ENCODE results near the gene VEZF1.

Gene VEZF1

DNA sequence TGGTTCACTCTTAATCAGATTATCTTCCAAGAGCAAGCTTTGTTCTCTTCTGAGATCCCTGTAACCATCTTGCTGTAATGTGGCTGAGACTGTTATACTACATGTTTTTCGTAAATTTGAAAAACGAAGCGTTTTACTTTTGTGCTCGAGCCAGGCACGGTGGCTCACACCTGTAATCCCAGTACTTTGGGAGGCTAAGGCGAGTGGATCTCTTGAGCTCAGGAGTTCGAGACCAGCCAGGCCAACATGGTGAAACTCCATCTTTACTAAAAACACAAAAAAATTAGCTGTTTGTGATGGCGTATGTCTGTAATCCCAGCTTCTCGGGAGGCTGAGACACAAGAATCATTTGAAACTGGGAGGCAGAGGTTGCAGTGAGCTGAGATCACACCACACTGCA, 40.7 kb downstream of the VEZF1 start:
- no peak for DNase-seq

GRCh38 chr17:57946798-57947358, 41.2 kb downstream of the VEZF1 start:
- no peak for DNase-seq

DNA sequence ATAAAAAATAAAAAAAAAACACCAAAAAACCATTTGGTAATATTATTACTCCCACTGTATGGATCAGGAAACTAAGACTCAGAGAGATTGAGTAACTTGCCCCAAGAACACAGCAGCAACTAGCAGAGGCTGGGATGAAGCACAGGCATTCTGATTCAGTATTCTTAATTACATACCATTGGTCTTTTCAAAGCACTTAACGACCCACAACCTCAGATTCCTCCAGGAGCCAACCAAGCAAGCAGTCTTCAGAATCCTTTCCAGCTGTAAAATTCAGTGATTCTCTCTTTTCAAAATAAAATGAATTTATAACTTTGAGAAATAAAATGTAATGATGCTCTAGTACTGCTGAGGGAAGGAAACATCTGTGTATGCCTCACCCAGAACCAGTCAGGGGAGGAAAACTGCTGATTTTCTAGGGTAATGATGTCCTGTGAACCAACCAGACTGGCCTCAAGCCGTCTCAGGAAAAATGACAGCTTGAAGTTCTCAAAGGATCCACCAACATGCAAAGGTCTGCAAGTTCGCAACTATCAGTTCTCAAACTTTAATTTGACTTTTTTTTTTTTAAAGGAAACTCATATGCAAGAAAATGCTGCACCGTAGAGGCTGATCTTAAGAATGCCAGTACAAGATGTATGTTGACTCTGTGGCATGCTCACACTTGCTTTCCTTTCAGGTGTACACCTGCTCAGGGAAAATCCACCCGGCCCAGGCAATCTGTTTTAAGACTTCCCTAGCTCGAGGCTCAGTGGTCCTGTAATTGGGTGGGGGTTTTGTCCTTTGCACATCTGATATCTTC, 41.9 kb downstream of the VEZF1 start:
- DNase-seq: no peak

DNA sequence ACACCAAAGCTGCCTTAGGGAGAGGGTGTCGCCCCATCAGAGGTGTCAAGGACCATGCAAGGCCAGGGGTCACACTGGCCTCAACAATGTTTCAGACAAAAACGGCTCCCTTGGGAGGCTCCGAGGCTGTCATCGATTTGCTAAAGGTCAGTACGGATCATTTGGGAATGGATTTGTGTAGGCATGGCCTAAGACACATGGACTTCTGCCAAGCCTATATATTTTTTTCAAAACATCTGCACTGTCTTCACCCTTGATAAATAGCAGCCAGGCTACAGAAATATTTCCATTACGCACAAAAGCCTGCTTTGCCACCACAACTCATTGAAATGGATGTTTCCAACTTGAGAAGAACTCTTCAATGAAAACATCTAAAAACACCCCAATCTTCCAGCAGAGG, 43.1 kb downstream of the VEZF1 start:
- DNase-seq: no peak

DNA sequence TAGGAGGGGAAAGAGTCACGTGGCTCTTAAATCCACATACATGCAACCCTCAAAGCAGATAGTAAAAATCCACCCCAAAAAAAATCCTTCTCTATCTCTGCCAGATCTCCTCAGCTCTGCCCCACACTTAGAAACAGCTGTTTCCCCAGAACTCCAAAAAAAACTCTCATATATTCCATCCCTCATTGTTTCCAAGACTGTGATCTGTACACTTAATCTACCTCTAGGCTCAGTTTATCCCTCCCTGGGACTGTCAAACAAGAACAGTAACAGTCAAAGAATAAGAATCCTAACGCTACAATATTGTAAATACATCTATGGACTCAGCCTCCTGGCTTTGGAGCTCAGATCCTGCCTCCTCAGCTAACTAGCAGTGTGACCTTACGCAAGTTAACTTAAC, 44.4 kb downstream of the VEZF1 start:
- DNase-seq: no peak

DNA sequence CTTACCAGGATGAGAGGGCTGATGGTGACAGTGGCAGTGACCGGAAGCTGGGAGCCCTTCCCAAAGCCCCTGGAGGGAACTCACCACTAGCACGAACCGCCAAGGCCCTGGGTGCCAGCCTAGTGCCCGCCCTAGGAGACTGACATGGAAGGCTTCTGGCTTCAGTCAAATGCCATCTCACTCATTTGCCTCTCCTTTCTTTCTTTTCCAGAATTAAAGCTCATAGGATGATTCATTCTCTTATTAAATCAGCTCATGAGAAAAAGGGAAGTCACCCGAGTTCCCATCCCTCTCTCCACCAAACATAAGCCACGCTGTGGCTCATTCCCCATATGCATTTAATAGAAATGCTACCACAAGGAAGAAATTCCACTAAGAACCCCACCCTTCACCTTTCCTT, 44.9 kb downstream of the VEZF1 start:
- DNase-seq: no peak

DNA sequence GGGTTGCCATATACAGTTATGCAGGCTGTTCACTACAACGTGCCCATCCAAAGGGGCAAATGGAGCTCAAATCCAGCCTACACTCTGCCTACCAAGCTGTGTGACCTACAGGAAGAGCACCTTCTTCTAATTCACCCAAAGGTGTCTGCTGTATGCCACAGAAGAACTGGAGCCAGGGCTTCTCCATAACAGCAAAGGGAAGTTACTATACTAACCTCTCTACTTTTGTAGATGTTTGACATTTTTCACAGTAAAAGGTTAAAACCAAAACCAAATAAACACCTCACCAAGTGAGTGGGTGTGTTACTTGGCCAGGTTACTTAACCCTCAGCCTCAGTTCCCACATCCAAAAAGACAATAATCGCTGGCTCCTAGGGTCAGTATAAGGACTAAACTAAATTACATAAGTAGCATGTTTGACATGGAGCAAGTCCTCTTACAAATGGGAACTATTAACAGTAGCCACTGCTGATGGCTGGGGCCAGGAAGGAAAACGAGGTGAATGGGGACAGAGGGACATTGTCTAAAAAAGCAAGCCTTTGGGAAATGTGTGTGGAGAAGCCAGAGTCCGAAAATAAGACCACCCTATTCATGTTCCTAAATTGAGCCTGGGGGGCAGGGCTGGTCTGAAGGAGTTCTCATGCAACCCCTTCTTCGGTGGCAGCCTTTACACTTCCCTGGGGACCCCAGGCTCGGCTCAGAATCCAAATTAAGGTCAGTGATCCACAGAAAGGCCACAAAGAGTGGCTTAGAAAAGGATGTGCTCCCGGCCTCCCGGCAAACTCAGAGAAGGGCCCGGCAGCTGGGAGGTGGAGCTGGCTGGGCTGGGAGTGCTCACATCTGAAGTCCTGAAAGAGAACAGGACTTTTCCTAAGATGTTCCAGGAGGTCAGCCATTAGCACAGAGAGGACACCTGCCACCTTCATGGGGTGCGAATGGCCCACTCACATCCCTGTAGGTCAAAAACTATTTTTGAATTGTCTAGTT, 46.4 kb downstream of the VEZF1 start:
- DNase-seq: no peak

GRCh38 chr17:57940653-57941329, 47.3 kb downstream of the VEZF1 start:
- no peak for DNase-seq

DNA sequence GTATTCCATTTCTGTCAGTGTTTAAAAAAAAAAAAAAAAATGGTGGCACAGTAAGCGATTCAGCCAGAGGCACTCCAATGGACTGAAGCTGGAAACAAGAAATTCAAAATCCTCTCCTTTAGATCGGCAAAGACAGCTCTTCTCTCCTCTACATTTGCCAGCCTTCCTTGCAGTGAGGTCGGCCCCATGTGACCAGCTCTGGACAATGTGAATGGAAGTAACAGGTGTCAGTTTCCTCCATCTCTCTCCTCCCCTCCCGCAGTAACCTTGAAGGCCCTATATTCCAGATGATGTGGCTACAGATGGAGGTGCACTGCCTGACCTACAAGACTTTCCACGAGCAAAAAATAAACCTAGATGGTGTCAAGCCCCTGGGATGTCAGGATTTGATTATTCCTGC, 47.8 kb downstream of the VEZF1 start:
- no peak for DNase-seq

DNA sequence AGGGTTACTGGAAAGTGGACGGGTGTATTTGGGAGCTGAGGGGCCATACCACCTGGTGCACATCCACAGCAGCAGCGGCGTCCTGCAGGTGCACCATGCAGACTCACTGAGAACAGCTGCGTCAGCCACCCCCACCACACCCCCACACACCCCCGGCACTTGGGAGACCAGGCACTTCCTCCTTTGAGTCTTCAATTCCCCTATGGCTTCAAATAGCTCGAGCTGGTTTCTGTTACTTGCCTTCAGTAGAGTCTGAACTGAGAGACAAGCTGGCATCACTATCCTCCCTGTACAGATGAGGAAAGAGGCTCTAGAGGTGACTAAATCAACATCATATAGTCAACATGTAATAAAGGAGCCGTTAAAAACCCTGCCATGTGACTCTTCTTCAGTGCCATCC, 48.3 kb downstream of the VEZF1 start:
- DNase-seq: no peak

DNA sequence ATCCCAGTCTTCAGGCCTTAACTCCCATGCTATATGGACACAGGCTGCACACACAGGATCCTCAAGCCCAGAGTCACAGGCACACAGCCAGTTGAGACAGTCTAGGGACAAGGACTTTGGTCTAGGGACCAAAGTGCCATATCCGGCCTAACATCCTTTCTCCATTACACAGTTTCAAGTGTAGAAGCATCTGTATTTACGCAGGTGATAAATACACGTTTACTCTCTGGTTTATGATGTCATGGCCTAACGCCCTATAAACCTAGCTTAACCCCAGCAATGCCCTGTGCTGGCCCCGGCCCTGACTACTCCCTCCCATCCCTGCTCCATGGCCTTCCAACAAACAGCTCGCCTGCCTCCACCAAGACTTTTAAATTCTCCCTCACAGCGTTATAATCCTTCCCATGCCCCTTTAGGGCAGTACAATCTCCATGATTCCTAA, 50.0 kb downstream of the VEZF1 start:
- no peak for DNase-seq

- DNase-seq: no peak
Measured at GRCh38 chr17:57937492-57937891, 50.6 kb downstream of the VEZF1 start.

GRCh38 chr17:57935833-57936807, 51.9 kb downstream of the VEZF1 start:
- no peak for DNase-seq

DNA sequence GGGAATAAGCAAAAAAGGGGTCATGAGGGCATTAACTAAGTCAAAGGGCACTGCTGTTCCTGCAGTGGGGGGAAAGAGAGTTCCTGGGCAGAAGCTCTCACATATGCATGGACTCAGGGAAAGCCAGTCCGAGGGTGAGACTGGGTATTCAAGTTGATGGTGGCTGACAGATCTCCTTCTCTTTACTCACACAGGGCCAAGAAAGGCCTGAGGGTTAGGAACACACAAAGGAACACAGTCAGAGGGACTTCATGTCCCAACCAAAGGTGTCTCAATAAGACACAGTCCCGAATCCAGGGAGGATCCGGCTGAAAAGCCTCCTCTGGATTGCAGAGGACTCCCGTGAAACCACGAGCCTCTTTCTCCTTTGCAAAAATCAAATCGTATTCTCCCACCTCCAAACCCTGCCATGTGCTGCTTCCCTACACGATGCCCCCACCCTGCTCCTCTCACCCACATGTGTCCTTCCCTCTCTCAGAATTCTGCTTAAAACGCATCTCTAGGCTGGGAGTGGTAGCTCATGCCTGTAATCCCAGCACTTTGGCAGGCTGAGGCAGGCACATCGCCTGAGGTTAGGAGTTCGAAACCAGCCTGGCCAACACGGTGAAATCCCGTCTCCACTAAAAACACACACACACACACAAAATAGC, 56.4 kb downstream of the VEZF1 start:
- DNase-seq: no peak

- DNase-seq: no peak
Measured at GRCh38 chr17:57930239-57930638, 57.8 kb downstream of the VEZF1 start.

GRCh38 chr17:57929386-57929785, 58.7 kb downstream of the VEZF1 start:
- no peak for DNase-seq

DNA sequence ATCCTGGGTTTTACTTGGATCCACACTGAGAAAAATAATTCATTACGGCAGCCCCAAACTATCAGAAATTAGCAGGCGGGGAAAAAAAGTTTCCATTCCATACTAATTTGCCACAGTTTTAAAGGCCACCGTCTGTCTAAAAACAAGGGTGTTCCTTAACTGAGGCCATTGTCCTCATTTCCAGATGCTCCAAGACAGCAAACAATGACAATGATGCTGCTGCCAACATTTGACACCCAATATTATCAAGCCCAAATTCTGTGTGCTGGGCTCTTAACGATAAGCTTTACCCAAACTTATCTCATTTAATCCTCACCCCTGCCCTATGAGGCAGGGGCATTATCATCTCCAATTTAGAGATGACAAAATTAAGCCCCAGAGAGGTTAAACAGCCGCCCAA, 59.1 kb downstream of the VEZF1 start:
- no peak for DNase-seq

DNA sequence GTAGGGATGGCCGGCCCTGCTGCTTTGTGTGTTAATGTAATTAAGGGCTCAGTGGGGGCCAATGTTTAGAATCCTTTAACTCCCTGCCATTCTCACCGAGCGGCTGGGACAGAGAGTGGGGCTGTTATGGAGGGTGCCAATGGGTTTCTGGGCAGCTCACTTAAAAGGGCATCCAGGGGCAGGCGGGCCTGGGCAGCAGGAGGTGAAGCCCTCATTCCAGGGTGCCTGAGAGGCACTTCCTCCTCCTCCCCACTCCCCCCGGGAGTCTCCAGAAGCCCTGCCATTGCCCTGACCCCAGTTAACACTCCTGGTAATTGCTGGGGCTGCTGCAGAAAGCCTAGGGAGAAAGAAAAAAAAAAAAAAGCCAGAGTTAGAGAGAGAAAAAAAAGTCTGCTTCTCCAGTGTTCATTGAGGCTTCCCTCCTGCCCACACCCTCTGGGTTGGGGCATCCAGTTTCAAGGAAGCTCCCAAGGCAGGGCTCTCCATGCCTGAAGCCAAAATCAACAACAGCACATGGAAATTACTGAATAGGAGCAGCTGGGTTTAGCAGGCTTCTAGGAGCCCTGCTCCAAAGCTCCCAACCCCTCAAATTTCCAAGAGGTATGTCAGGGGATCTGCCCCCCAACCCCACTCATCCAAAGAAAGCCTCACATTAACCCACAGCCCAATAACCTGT, 60.9 kb downstream of the VEZF1 start:
- no peak for DNase-seq

- DNase-seq: no peak
Measured at GRCh38 chr17:57926723-57927047, 61.4 kb downstream of the VEZF1 start.

- DNase-seq: no peak
Measured at GRCh38 chr17:57925361-57925990, 62.6 kb downstream of the VEZF1 start.

Data from NCI-H1930 (cell line).